HG02763 (cell line): Measurements from ENCODE around the gene LRRC32.

Experiments used
- ATAC-seq: cut with Tn5 transposase; IDR thresholded peaks from one replicate; pipeline ENCODE4 v1.9.1; 2021; ENCODE audit warnings: mild to moderate bottlenecking, moderate library complexity; ENCODE audit not compliant: unreplicated experiment

Gene LRRC32

DNA sequence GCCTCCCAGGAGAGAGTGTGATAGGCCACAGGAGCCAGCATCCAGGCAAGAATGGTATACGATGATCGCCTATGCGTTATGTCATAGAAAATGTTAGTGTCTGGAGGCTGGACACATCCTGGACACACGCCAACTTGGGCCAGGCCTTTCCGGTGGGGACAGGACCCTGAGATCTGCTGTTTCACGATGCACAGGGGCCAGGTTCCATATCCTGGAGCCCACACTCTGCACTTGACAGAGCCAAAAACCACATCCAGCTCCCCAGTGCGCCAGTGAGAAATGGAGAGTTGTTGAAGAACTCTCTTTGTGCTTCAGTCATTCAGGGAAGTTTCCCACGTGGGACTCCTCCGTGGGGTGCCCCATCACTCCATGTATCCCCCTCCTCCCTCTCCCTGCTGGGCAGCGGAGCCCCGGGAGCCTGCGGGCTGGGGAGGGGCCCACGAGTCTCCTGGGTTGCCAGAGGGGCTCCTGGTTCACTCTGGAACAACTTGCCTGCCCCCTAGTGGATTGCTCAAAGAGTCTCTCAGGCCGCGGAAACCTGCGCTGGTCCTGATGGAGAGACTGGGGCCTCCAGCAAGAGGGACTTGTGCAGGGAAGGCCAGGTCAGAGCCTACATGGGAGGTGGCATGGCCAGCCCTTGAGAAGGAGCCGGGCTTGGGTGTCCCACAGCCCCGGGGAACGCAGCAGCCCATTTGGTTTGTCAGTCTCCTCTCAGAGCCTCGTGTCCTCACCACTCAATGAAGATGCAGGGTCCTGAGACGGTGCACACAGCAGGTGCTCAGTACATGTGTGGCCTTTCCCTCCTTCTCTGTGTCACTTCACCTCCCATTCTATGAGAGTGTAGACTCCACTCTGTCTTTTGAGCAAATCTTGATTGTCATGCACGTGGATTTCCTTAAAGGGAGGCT is 10.2 kb upstream of the LRRC32 start:
- ATAC-seq, result no peak

DNA sequence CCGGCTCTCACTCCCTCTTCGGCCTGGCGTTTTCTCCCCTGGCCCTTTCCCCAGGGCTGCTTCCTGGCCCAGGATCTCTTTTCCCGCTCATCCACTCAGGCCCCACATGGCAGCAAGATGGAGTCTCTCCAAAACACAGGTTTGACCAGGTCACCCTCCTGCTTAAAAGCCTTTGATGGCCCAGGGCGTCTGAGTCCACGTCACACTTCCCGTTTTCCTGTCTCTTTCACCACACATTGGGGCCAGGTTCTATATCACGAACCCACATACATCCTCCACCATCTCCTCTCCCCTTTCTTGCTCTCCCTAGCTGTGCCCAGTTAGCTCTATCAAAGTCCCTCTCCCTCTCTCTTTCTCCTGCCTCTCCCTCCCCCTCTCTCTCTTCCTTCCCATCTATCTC is 7.8 kb upstream of the LRRC32 start:
- no peak for ATAC-seq

DNA sequence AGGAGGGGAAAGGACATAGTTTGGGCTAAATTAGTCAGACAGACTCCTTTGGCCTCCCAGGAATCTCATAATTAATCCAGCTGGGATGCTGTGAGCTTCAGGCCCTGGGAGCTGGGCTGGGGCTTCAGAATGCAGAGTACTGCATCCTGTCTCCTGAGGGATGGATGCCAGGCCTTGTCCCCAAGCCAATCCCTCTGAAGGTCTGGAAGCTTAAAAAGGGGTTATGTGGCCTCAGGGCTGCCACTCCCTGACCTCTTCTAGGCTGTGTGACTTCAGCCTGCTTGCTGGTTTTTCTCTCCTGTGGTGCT is 6.9 kb upstream of the LRRC32 start:
- no peak for ATAC-seq

DNA sequence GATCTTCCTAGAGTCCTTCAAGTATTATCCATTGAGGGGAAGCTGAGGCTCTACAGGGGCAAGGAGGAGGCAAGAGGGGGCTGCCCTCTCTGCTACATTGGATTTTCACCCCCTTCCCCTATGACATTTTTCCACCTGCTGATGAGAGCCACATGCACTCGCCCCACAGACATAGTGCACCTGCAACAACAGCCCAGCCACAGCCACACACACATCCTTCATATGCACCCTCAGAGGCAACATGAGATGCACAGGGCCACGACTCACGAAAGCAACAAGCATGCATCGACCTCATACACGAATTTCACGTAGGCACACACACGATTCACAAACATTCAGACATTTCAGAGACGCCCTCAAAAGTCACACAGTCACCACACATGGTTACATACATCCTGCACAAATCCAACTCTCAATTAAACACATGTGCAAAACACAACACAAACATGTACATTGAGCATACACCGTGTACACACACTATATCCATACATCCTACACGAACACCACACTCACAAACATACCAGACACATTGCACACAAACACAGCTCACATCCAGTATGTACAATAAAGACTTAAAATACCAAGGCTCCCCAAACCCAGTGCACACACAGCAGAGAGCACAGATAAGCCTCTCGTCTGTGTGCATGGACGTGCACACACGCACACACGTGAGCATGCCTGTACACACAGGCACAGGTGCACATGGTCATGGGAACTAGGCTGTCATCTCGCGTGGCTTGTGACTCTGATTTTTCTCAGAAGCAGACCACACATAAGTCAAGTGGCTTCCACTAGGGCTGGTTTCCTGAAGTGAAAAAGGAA is 6.3 kb upstream of the LRRC32 start:
- ATAC-seq, result no peak

DNA sequence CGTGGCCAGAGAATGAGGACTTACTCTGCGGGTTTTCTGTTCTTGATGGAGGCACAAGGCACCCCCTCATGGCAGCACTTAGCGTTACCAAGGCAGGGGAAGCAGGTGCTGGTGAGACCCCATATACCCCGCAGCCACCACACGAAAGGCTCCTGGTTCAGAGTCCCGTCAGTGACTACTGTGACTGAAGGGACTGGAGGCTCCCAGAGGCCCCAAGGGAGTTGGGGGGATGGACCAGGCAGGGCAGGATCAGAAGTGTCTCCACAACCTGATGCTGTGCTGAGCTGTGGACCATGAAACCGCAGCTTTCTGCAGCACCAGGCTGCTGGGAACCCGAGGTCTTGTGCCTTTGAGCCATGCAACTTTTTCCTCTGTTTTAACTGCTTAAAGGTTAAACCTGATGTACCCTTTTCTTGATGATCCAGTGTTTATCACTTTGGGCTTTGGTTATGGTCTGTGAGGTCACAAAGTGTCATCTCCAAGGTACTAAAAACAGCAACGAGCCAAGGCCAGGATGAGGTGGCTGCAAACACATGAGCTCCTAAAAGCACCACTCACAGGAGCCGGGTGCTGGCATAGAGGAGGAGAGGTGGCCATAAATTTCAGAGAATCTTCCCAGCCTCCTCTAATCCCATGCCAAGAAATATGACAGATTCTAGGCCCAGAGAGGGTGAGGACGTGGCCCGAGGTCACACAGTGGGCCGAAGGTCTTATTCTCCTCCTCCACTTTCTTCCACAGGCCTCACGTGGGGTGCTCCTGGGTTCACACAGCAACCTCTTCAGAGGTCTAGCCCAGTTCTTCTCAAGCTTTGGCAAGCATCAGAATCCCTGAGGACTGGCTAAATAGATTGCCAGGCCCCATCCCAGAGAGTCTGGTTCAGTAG is 4.2 kb upstream of the LRRC32 start:
- no peak for ATAC-seq

DNA sequence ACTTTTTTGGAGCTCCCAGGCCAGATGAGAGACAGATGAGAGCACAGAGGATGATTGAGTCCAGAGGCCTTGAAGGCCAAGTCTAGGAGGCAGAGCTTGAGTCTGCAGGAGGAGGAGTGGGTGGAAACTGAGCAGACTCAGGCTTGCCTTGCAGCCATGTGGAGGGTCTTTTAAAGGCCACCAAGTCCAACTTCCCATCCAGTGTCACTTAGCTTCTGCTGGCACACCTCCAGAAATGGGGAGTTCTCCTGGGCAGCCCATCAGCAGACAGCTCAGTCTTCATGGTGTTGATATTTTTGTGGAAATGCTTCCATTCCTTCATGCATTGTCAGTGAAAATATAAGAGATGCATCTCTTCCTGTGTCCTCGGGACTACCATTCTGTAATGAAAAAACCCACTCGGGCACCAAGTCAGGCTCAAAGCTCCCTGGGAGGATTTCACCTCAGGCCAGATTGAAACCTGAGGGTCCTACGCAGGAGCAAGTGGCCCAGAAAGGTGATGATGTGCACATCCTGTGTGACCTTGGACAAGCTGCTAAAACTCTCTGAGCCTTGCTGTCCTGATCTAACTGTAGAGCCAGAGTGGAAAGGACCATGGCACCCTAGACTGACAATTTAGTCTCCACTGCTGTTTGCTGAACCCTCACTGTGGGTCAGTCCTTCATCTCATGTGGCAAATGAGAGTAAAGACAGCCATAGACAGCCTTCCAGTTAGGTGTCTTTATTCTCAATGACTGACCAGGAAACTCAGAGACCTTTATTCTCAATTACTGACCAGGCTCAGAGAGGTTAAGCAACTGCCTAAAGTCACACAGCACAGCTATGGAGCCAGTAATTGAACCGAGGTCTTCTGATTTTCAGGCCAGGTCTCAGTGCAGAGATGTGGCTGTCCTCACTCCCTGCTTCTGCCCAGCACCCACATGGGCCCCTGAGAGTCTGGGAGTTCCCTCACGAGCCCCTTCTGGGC is 2.9 kb upstream of the LRRC32 start:
- no peak for ATAC-seq

DNA sequence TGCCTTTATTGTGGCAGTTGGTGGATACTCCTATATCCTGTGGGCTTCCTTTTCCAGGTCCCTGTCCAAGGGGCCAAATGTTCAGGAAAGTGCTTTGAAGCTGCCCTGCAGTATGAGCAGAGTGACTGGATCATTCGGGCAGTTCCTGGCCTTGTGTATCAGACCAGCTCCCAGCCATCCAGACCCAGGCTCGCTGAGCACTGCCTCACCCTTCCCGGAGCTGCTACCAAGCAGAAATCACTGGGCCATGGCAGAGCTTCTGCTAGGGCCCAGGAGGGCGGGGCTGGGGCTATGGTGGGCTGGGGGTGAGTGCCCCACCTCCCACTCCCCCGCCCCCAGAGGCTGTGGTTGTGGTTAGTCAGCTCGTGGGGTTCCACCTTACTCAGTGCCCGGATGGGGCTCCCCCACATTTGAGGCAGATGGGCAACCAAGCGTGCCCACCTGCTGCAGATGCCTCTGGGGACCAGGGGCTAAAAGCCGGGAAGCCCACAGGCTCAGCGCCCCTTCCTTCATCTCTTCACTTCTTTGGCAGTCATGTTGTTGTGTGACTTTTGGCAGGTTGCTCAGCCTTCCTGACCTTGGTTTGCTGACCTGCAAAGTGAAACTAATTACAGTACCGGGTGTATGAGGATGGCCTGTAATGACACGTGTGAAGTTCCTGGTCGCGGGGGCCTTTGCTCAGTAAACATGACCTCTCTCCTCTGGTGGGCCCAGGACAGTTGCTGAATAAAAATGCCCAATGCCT is 2.1 kb upstream of the LRRC32 start:
- ATAC-seq, result peak; percentile 57

DNA sequence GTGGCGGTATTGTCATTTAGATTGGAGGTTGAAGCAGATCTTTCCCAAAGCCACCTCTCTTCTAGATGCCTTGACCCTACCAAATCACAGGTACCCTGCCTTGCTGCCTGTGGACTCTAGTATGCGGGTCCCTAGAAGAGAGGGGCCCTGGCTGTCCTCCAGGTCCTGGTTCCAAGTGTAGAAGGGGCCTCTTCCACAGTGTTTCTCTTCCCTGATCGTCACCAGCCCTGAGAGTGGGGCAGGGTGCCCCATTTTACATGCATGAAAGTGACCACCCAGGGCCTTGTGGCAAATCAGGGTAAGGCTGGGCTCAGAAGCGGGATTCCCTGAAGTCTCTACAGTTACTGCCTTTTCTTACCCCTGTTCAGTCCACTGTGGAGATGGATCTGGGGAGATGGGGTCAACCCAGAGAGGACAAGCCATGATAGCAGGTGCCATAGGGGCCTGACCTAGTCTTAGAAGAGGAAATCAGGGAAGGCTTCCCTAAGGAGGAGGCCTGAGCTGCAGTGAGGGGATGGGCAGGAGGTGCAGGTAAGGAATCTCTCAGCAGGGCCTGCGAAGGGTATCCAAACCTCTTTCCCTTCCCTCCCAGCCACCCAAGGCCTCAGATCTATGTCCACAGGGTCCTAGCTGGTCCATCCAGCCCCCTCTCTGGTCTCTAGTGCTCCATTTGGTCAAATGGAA is 1.2 kb upstream of the LRRC32 start:
- no peak for ATAC-seq

DNA sequence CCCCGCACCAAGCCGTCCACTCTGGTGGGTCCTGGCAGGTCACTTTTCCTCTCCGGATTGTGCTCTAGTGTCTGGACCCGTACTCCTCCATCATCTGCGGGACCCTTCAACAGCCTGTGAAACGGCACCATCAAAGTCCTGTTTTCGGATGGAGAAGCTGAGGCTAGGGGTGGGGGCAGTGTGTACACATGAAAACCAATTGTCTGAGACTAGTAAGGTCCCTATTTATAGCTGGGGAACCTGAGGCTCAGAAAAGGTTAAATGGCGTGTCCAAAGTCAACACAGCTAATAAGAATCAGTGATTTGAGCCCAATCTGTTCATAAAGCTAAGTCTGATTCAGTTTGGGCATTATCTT is 668 bp upstream of the LRRC32 start:
- no peak for ATAC-seq

DNA sequence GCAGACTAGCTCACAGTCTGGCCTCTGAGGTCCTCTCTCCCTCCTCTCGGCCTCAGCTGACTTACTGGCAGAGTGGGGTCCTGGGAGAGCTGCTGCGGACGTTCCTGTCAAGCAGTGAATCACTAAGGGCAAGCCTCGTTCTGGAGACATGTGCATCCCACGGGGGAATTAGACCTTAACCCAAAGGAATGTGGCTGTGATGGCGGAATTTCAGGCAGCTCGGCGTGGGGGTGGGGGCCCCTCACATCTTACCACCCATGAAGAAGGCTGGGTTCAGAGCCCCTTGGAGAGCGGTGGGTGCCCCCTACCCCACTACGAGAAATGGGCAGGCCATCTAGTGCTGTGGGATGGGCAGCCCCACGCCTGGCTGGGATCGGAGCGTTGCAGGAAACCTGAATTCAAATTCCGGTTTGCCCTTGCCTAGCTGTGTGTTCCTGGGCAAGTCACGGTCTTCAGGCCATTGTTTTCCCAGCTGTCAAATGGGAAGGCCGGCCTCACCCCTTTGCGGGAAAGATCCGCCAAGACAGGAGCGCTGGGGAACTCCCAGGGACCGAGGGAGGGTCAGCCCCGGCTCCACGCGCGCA is 554 bp downstream of the LRRC32 start:
- ATAC-seq, result no peak

DNA sequence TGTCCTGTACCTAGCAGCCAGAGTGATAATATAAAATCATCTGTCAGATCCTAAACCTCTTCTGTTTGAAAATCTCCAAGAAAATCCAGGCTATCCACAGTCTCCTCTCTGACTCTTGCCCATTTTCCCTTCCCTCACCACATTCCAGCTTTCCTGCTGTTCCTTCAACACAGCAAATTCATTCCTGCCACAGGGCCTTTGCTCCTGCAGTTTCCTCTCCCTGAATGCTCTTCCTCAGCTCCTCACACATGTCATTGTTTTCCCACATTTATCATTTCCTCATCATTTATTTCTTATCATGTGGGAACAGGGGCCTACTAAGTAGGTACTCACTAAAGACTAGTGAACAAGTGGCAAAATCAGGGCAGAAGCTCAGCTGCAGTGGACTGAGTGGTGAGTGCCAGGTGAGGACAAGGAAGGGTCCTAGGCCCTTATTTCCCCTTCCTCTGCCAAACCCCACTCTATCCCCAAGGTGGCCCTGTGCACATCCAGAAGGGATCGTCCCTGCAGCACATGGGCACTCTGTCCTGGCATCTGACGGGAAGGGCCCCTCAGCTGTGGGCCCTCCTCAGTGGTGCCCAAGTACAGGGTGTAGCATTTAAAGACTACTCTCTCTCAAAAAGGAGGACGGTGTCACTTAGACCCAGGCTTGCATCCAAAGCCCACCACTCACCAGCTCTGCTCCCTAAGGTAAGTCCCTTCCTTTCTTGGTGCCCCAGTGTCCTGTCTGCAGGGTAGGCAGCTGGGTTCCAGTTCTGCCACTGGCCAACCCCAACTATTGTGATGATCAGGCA is 2.0 kb downstream of the LRRC32 start:
- ATAC-seq, result no peak

DNA sequence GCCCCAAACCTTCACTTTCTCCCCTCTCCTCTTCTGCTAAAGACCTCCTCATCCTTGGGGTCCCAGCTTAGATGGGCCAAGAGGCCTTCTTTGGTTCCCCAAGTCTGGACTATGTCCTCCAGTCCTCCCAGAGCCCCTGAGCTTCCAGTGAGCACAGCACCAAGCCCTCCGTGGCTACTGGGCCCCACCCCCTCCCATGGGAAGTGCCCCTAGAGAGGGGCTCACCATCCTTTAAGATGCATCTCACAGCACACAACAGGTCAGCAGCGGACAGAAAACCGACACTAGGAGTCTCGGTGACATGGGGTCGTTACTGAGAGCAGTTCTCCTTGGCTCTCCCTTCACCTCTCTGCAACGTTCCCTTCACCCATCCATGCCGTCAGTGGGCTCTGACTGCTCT is 2.7 kb downstream of the LRRC32 start:
- no peak for ATAC-seq

DNA sequence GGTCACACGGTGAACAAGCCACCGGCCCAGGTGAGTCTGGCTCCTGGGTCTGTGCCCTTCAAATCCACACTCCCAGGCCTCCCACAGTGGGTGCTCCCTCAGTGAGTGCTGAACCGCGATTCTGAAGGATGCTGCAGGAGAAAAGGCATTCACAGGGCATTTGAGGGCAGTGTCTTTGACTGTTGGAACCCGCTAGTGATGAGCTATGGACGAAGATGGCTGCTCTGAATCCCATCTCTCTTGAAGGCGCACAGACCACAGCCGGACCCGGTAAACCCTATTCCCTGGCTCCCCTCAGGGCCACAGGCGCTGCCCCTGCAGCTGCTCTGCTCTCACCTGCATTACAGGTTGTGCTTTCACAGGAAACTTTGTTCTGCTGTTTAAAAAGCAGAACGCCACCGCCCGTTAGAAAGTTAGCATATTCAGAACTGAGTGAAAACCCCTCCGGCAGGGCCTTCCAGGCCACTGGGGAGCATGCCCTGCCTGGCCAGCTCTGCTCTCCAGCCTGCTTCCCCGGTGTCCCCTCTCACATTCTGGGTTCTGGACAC is 3.2 kb downstream of the LRRC32 start:
- no peak for ATAC-seq

DNA sequence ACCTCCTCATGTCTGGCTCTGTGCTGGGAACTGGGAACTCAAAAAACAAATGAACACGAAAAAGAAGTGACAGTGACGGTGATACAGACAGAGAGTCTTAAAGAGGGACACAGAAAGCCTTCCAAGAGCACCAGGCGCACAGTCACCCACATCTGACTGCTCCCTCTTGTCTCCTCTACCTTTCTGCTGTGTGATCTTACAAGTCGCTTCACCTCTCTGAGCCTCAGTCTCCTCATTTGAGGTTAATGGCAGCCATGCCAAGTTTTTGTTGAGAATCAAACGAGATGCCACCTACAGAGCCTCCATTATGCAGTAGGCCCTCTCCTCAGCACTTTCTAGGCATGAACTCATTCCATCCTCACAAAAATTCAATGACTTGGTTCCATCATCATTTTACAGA is 3.7 kb downstream of the LRRC32 start:
- ATAC-seq, result no peak

DNA sequence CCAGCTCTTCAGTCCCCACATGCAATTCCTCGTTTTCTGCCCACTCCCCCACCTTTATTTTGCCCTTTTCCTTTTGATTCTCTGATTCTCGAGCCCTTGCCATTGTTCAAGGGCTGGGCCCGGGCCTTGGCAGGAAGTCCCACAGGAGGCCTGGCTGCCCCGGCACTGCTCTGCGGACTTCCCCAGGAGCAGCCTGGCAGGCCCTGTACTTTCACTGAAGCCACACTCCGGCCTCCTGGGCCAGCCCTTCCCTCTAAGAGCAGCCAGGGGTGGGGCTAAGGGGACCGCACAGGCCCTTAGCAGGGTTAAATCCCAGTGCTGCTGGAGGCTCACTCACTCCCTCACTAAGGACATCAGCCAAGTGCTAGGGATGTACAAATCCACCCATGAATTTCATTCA is 4.1 kb downstream of the LRRC32 start:
- peak; percentile 62 for ATAC-seq

DNA sequence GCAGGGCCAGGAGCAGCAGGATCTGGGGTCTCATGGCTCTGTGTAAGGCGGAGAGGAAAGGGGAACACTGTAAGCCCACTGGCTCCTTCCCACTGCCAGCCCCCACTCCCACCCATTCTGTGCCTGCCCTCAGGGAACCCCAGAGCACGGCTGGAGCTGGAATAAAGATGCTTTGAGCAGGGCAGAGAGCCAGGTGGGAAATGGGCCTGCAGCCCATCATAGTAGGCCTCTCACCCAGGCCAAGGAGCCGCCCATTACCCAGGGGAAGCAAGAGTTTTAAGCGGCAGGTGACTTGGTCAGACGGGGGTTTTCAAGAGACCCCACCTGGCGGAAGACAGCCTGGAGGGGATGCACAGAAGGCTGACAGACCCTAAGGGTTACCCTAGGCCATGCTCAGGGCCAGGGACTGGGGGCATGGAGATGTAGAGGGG is 4.6 kb downstream of the LRRC32 start:
- ATAC-seq, result no peak

DNA sequence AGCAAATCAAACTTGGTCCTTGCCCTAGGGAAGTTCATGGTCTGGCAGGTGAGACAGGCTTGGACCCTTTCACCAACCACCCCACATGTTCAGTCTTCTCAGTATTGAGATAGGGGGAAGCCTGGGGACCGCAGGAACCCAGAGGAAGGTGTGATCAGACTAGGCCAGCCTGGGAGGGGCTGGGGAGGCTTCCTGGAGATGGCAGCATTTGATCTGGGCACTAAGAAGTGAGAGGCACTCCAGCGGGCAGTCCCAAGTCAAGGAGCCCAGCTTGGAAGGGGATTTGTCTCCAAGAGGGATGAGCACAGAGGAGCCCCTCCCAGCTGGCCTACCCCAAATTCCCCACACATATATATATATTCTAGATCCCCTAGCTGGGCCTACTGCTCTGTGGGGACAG is 5.4 kb downstream of the LRRC32 start:
- no peak for ATAC-seq
